ENCODE measurements around the gene PTBP3.

PTBP3 gene

DNA sequence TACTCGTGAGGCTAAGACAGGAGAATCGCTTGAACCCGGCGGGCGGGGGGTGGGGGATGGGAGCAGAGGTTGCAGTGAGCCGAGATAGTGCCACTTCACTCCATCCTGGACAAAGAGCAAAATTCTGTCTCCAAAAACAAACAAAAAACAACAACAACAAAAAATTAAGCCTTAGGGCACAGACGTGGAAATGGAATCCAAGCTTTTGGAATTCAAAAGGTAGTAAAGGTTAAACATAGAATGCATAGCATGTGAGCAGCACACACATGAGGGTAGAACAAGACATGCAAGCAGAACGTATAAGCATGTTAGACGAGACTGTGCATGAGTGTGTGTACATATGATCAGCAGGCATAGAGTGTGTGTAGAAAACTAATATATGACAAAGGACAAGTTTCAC, 68.0 kb downstream of the PTBP3 start:
- no peak for DNase-seq

- DNase-seq = no peak
These were observed 70.8 kb downstream of the PTBP3 start for GRCh38 chr9:112262577-112262976.

DNA sequence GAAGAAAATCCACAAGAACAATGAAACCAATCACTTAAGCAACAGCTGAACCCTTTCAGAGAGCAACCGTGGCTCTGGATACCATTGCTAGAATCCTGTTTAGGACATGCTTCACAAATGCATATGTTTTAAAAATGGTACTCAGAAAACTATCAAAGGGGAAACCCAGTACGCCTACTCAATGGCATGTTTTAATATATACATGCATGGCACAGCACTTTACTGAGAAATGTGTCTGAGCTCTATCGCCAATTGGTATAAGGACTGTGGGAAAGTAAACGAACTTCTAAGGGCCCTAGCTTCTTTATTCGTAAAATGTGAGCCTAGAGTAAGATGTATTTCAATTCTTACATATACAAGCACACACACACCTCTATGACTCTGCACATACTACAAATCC, 72.3 kb downstream of the PTBP3 start:
- DNase-seq = no peak

- no peak for DNase-seq
These were observed 75.3 kb downstream of the PTBP3 start for GRCh38 chr9:112258106-112258505.

DNA sequence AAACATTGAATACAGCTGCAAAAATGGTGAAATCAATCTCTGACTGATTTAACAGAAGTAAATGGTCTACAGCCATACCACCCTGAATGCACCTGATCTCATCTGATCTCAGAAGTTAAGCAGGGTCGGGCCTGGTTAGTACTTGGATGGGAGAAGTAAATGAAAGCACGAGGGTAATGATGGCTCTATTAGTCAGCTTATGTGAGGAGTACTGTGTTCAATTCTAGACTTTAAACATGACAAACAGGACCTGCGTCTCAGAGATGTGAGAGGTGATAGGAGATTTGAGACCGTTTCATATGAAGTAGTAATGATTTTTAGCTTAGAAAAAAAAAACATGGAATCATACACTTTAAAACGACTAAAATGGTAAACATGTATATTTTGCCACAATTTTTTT, 81.2 kb downstream of the PTBP3 start:
- no peak for DNase-seq

GRCh38 chr9:112249277-112249676, 84.1 kb downstream of the PTBP3 start:
- no peak for DNase-seq

DNA sequence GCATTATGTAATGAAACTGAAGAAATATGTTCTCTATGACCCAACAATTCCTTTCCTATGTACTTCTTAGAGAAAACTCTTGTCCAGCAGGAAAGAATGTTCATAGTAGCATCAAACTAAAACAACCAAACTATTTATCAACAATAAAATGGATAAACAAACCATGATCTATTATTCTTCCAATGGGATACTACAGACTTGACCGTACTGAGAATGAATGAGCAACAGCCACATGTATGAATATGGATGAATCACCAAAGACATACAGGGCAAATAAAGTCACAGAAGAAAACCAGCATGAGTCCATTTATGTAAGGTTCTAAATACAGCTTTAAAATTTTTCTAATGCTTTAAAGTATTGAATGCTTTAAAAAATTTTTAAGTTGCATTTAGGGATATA, 84.7 kb downstream of the PTBP3 start:
- no peak for DNase-seq

DNA sequence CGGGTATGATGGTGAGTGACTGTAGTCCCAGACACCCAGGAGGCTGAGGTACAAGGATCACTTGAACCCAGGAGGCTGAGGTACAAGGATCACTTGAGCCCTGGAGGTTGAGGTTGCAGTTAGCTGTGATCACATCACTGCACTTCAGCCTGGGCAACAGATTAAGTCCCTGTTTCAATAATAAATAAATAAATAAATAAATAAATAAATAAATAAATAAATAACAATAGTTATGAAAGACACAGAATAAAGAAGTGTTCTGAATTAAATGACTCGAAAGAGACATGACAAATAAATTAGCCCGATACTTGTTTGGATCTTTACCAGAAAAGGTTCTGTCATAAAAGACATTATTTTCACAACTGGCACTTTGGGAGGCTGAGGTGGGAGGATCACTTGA, 86.3 kb downstream of the PTBP3 start:
- DNase-seq = no peak

- DNase-seq = no peak
These were observed 88.3 kb downstream of the PTBP3 start for GRCh38 chr9:112245126-112245525.

DNA sequence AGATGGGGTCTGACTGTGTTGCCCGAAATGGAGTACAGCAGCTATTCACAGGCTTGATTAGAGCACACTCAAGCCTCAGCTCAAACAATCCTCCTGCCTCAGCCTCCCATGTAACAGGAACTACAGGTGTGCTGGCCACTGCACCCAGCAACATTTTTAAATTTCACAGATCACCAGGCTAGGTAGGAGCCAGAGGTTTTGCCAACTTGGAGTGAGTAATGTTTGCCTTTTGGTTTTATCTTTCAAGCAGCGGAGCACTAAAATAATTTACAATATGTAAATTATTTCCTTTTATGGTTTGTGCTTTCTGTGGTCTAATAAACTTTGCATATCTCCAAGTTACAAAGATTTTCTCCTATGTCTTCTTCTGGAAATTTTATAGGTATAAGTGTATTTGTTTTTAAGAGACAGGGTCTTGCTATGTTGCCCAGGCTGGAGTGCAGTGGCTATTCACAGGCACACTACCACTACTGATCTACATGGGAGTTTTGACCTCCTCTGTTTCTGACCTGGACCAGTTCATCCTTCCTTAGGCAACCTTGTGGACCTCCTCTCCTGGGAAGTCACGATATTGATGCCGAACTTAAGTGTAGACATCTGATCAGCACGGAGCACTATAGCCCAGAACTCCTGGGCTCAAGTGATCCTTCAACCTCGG, 91.1 kb downstream of the PTBP3 start:
- DNase-seq = no peak

- no peak for DNase-seq
These were observed 91.9 kb downstream of the PTBP3 start for GRCh38 chr9:112241491-112241890.

DNA sequence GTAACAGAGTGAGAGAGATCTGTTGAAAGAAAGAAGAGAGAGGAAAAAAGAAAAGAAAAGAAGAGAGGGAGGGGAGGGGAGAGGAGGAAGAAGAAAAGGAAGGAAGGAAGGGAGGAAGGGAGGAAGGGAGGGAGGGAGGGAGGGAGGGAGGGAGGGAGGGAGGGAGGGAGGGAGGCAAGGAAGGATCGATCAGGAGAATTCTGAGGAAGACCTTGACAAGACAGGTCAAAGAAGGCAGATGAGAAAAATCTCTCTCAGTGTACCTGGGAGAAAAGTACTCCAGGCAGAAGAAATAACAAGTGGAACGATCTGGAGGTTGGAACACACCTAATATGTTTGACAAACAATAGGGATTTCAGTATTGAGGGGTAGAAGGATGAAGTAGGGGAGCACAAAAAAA, 93.7 kb downstream of the PTBP3 start:
- DNase-seq = no peak

DNA sequence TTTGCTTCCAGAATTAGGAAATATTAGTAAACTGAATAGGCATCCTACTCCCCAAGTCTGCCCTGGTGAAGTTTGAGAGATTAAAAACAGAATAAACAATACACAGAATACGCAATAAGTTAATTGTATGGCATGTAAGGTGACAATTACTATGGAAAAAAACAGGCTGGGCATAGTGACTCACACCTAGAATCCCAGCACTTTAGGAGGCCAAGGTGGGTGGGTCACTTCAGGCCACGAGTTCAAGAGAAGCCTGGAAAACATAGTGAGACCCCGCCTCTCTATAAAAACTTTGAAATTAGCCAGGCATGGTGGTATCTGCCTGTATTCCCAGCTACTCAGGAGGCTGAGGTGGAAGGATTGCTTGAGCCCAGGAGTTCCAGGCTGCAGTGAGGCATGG, 94.1 kb downstream of the PTBP3 start:
- DNase-seq = no peak

DNA sequence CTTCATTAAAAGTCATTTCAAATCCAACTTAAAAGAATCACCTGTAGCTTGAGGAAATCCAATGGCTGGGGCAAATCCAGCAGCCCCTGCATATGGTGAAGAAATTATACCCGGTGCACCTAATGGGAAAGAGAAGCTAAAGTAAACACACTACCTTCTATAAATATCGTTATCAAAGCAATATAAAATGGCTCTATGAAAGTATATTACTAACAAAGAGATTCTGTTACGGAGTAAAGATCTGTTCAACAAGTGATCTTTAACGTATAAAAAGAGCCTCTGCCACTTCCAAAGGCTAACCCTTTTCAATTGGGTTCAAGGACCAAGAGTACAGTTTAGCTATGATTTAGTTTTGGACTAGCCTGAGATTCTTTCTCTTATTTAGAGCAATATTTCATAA, 98.6 kb downstream of the PTBP3 start:
- no peak for DNase-seq

DNA sequence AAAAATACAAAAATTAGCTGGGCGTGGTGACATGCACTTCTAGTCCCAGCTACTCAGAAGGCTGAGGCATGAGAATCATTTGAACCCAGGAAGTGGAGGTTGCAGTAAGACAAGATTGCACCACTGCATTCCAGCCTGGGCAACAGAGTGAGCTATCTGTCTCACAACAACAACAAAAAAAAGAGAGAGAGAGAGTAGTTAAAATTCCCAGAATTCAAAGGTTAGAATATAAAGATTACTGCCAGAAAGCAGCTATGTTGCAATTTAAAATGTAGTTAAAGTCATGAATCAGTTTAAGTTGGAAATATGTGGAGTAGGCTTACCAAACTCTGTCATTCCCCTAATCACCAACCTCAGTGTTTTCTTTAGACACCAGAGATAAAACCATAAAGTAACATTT, 99.7 kb downstream of the PTBP3 start:
- no peak for DNase-seq

DNA sequence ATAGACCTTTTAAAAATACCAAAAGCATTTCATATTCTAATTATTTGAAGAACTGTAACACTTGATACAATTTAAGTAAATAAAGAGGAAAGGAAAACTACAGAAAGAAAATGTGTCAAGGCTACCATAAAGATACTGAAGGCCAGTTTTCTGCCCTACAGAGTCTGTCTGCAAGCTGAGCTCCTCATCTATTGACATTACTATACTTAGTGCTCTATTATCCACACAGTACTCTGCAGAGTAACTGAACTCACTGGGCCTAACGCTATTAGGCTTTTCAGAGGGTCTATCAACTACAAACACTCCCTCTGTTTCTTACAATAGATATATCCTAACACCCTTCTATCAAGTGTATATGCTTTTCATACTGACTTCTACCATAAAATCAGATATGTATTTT, 101.2 kb downstream of the PTBP3 start:
- no peak for DNase-seq

GRCh38 chr9:112226091-112226490, 107.3 kb downstream of the PTBP3 start:
- no peak for DNase-seq

GRCh38 chr9:112224401-112225289, 108.8 kb downstream of the PTBP3 start:
- DNase-seq = no peak

DNA sequence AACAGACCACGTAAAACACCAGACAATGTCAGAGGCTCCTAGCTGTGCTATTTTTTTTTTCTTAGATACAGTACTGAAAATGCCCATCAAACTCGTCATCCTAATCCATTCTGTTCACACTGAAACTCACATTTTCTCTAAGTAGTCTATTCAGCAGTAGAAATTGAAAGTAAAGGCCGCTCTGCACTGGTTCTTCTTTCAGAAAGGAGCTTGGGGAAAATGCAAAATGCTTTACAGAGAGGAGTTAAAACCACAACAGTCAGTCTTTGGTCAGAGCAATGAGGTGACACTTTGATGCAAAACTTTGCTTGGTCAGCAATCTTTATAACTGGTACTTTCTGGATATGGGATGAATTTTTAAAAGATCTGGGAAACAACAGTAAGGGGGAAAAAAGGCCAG, 114.5 kb downstream of the PTBP3 start:
- no peak for DNase-seq

- no peak for DNase-seq
These were observed 120.5 kb downstream of the PTBP3 start for GRCh38 chr9:112212926-112213325.

DNA sequence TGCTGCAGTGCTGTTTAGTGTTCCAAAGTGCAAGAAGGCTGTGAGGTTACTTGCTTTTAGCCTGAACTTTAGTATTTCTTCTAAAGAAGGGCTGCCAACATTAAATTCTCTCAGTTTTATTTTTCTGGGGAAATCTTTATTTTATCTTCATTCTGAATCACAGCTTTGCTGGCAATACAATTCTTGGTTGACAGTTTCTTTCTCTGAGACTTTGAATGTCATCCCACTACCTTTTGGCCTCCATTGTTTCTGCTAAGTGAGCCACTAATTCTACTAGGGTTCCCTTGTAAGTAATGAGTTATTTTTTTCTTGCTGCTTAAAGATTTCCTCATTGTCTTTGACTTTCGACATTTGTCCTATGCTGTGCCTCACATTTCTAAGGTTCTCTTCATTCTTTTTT, 126.0 kb downstream of the PTBP3 start:
- DNase-seq = no peak

DNA sequence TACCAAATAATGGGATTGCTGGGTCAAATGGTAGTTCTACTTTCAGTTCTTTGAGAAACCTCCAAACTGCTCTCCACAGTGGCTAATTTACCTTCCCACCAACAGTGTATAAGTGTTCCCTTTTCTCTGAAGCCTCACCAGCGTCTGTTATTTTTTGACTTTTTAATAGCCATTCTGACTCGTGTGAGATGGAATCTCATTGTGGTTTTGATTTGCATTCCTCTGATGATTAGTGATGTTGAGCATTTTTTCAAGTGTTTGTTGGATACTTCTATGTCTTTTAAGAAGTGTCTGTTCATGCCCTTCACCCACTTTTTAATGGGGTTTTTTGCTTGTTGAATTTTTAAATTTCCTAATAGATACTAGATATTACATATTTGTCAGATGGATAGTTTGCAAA, 129.9 kb downstream of the PTBP3 start:
- DNase-seq = no peak

DNA sequence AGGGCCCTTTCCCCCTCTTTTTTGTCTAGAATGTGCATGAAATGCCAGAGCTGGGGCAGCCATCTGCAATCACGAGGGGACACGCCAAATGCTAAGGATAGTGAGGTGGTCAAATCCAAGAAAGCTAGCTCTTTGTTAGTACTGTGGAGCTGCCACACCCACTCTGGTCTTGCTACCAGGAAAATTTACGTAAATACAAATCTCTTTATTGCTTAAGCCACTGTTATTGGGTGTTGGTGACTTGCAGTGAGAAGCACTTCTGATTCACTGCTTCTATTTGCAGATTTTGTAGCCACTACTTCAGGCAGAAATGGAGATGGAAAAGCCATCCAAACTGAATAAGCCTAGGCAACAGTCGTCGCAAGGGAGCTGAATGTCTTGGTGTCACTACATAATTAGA, 132.7 kb downstream of the PTBP3 start:
- no peak for DNase-seq

- DNase-seq = no peak
These were observed 134.8 kb downstream of the PTBP3 start for GRCh38 chr9:112198646-112199045.

- DNase-seq = no peak
These were observed 138.4 kb downstream of the PTBP3 start for GRCh38 chr9:112194969-112195431.

Measured in right forelimb (tissue), 1 donor.